ENCODE results near the gene CA11. TPM values are rescaled to one million over a fixed set of nuclear protein-coding genes. Genes with fewer than 3 reads are reported as not detected.
"Not testable (repeated sequence)": the region's sequence is repeated elsewhere in the genome, so short reads cannot be mapped to it uniquely, and the experiment has no call there.

Gene CA11
- total RNA-seq, 1 donor from 2014 or later, result 3.7 TPM

DNA sequence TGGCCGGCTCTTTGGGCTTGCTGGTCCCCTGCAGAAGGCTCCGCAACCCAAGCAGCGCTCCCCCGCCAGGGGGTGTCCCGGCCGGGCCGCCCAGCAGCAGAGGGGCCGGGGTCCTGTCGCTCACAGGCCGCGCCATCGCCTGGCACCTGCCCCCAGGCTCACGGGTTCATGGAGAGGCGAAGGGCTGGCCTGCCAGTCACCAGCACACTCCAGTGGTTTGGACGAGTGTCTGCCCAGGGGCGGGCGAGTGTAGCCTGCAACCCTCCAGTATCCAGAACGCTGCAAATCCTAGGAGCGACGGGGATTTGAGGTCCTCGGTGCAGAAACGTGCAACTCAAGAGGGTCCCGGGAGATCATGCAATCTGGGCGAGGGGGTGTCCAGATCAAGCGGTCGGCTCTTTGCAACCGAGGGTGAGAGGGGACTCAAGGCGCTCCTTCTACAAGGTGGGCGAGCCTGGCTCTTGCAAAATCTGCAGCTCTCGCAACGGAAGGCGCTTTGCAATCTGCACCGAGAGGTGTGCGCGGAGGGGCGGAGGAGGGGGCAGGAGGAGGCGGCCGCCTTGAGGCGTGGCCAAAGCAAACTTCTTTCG, 9.0 kb downstream of the CA11 start, which contains the start of gene DBP:
TSS of gene DBP (minus strand) at position 521 of the 590 bp plus-strand sequence. CDS start at position 136, 385 bp downstream.
- H3K4me3 ChIP-seq (ENCODE audit: low read length in 3 of 3), result peak within 1 kb of the TSS; percentile 90 to 97 (median 93)
- no peaks in the 10 kb centered on the region for H3K9me3 ChIP-seq (ENCODE audit: control insufficient read depth in 3 of 3, low read length in 3 of 3)
- H3K4me1 ChIP-seq (ENCODE audit: control insufficient read depth in 3 of 3, insufficient read depth in 3 of 3, low read length in 3 of 3), result peaks cover 35 to 46% (median 41%) of the 10 kb centered on the region in 3 donors
- H3K36me3 ChIP-seq (ENCODE audit: control insufficient read depth in 3 of 3, insufficient read depth in 3 of 3, low read length in 3 of 3), result peaks cover 7 to 11% (median 9%) of the 10 kb centered on the region in 3 donors
- peak within 1 kb of the TSS; percentile 100 for H3K27ac ChIP-seq (ENCODE audit: low read depth, low read length)
- H3K27me3 ChIP-seq (ENCODE audit: control insufficient read depth in 3 of 3, insufficient read depth in 3 of 3, low read length in 3 of 3), result no peaks in the 10 kb centered on the region
- H3K9ac ChIP-seq (ENCODE audit: low read depth in 1 of 3, low read length in 3 of 3), result peak within 1 kb of the TSS; percentile 87 to 99 (median 94)

DNA sequence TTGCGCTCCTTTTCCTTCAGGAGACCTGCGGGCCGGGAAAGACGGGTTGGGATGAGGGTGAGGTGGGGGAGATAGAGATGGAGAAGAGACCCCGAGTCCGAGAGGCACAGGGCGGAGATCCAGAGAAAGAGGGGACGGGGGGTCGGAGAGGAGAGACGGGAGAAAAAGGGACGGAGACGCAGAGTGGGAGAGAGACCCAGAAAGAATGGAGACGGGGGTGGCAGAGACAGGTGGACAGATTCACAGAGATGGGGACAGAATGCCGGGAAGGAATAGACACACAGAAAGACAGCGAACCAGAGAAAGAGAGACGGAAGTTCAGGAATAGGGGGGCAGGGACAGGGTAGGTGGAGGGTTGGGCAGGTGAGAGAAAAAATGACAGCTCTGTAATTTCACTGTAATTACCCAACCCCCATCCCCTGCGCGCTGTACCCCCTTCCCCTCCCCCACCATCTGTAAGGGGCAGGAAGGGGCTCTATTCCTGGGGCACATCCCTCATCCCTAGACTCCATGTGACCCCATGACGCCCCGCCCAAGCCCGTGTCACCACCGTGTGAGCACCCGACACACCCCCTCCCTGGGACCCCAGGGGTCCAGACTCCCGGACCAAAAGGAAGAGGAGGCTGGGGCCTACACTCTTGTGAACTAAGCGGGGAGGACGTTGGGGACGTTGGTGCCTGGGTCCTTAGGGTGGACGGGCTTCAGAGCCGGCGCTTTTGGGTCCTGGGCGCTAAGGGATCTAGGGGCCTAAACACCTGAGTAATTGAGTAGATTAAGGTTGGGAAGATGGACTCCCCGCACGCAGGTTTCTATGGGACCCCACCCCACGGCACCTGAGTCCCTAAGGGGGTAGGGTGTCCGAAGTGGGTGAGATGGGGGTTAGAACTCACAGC, 9.8 kb downstream of the CA11 start:
- peak overlapping the region; percentile 90 to 97 (median 93) for H3K4me3 ChIP-seq (ENCODE audit: low read length in 3 of 3)
- peak overlapping the region; percentile 84 to 99 (median 94) for H3K9ac ChIP-seq (ENCODE audit: low read depth in 1 of 3, low read length in 3 of 3)
- peaks cover 9 to 17% (median 16%) of the 10 kb centered on the region in 3 donors for H3K36me3 ChIP-seq (ENCODE audit: control insufficient read depth in 3 of 3, insufficient read depth in 3 of 3, low read length in 3 of 3)
- H3K9me3 ChIP-seq (ENCODE audit: control insufficient read depth in 3 of 3, low read length in 3 of 3), result no peaks in the 10 kb centered on the region
- H3K4me1 ChIP-seq (ENCODE audit: control insufficient read depth in 3 of 3, insufficient read depth in 3 of 3, low read length in 3 of 3), result peaks cover 39 to 49% (median 48%) of the 10 kb centered on the region in 3 donors
- peak overlapping the region; percentile 100 for H3K27ac ChIP-seq (ENCODE audit: low read depth, low read length)
- no peaks in the 10 kb centered on the region for H3K27me3 ChIP-seq (ENCODE audit: control insufficient read depth in 3 of 3, insufficient read depth in 3 of 3, low read length in 3 of 3)

- Histone ChIP-seq H3K4me1 (ENCODE audit: control insufficient read depth in 3 of 3, insufficient read depth in 3 of 3, low read length in 3 of 3) (peaks cover 47 to 57% (median 56%) of the 10 kb centered on the region in 3 donors), H3K9ac (ENCODE audit: low read depth in 1 of 3, low read length in 3 of 3) (peak overlapping the region; percentile 84 to 99 (median 94))
These were observed 10.6 kb downstream of the CA11 start for GRCh38 chr19:48635263-48635965.

GRCh38 chr19:48634424-48635262, 11.3 kb downstream of the CA11 start:
- no peaks in the 10 kb centered on the region for H3K9me3 ChIP-seq (ENCODE audit: control insufficient read depth in 3 of 3, low read length in 3 of 3)
- H3K9ac ChIP-seq (ENCODE audit: low read depth in 1 of 3, low read length in 3 of 3), result peak overlapping the region; percentile 71 to 92 (median 82)
- peak overlapping the region; percentile 55 to 85 (median 80) for H3K4me3 ChIP-seq (ENCODE audit: low read length in 3 of 3)
- H3K36me3 ChIP-seq (ENCODE audit: control insufficient read depth in 3 of 3, insufficient read depth in 3 of 3, low read length in 3 of 3), result peaks cover 11 to 25% (median 25%) of the 10 kb centered on the region in 3 donors
- peak overlapping the region; percentile 100 for H3K27ac ChIP-seq (ENCODE audit: low read depth, low read length)
- no peaks in the 10 kb centered on the region for H3K27me3 ChIP-seq (ENCODE audit: control insufficient read depth in 3 of 3, insufficient read depth in 3 of 3, low read length in 3 of 3)
- H3K4me1 ChIP-seq (ENCODE audit: control insufficient read depth in 3 of 3, insufficient read depth in 3 of 3, low read length in 3 of 3), result peaks cover 54 to 64% (median 63%) of the 10 kb centered on the region in 3 donors

More at GRCh38 chr19:48635263-48635965, 10.6 kb downstream of the CA11 start:
- Histone ChIP-seq H3K27me3 (ENCODE audit: control insufficient read depth in 3 of 3, insufficient read depth in 3 of 3, low read length in 3 of 3) (no peaks in the 10 kb centered on the region), H3K36me3 (ENCODE audit: control insufficient read depth in 3 of 3, insufficient read depth in 3 of 3, low read length in 3 of 3) (peaks cover 11 to 23% (median 23%) of the 10 kb centered on the region in 3 donors), H3K27ac (ENCODE audit: low read depth, low read length) (peak overlapping the region; percentile 100), H3K4me3 (ENCODE audit: low read length in 3 of 3) (peak overlapping the region; percentile 90 to 97 (median 93)), H3K9me3 (ENCODE audit: control insufficient read depth in 3 of 3, low read length in 3 of 3) (no peaks in the 10 kb centered on the region)

DNA sequence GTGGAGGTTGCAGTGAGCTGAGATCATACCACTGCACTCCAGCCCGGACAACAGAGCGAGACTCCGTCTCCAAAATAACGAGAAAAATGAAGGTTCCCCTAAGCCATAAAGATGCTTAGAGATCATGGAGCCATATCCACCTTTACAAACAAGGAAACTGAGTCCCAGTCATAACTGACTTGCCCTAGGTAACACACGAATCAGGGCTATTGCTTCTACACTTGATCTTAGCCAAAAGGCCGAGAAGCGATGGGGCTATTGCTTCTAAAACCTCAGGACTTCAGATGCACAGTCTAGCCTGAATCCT, 12.0 kb downstream of the CA11 start:
- peaks cover 56 to 65% (median 62%) of the 10 kb centered on the region in 3 donors for H3K4me1 ChIP-seq (ENCODE audit: control insufficient read depth in 3 of 3, insufficient read depth in 3 of 3, low read length in 3 of 3)
- H3K27ac ChIP-seq (ENCODE audit: low read depth, low read length), result peak overlapping the region; percentile 100
- H3K4me3 ChIP-seq (ENCODE audit: low read length in 3 of 3), result peak overlapping the region; percentile 55 to 85 (median 65)

DNA sequence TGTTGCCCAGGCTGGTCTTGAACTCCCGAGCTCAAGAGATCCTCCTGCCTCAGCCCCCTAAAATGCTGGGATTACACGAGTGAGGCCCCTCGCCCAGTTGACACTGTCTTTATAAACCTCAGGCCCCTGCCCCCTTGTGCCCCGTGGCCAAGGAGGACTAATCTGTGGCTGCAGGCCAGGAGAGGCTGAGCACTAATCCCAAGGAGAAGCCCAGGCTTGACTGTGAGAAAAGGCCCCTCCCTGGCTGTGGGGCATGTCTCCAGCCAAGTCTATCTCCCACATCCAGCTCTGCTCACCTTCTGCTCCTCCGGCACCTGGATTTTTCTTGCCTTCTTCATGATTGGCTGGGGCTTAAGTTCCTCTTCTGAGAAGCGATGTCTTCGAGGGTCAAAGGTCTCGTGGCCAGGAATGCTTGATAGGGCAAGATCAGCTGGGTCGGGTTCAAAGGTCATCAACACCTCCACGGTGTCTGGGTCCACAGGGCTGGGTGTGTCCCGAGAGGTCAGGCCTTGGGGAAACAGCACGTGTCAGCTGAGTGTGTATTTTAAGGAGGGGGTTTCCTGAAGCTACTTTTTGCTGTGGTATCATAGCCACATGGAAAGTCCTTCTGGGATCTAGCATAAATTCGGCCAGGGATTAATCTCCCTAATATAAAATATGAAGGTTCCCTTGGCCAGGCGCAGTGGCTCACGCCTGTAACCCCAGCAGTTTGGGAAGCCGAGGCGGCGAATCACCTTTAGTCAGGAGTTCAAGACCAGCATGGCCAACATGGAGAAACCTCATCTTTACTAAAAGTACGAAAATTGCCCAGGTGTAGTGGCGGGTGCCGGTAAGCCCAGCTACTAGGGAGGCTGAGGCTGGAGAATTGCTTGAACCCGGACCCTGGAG, 12.6 kb downstream of the CA11 start:
- H3K9ac ChIP-seq (ENCODE audit: low read depth in 1 of 3, low read length in 3 of 3), result peak overlapping the region; percentile 42 to 82 (median 82)
- peaks cover 52 to 59% (median 56%) of the 10 kb centered on the region in 3 donors for H3K4me1 ChIP-seq (ENCODE audit: control insufficient read depth in 3 of 3, insufficient read depth in 3 of 3, low read length in 3 of 3)
- peaks cover 14 to 29% (median 25%) of the 10 kb centered on the region in 3 donors for H3K36me3 ChIP-seq (ENCODE audit: control insufficient read depth in 3 of 3, insufficient read depth in 3 of 3, low read length in 3 of 3)
- H3K27me3 ChIP-seq (ENCODE audit: control insufficient read depth in 3 of 3, insufficient read depth in 3 of 3, low read length in 3 of 3), result no peaks in the 10 kb centered on the region
- no peaks in the 10 kb centered on the region for H3K9me3 ChIP-seq (ENCODE audit: control insufficient read depth in 3 of 3, low read length in 3 of 3)
- peak overlapping the region; percentile 100 for H3K27ac ChIP-seq (ENCODE audit: low read depth, low read length)
- H3K4me3 ChIP-seq (ENCODE audit: low read length in 3 of 3), result peak overlapping the region; percentile 55 to 85 (median 65)

More for the DNA sequence above, 12.0 kb downstream of the CA11 start:
- Histone ChIP-seq H3K27me3 (ENCODE audit: control insufficient read depth in 3 of 3, insufficient read depth in 3 of 3, low read length in 3 of 3) (no peaks in the 10 kb centered on the region), H3K9me3 (ENCODE audit: control insufficient read depth in 3 of 3, low read length in 3 of 3) (no peaks in the 10 kb centered on the region), H3K36me3 (ENCODE audit: control insufficient read depth in 3 of 3, insufficient read depth in 3 of 3, low read length in 3 of 3) (peaks cover 14 to 29% (median 25%) of the 10 kb centered on the region in 3 donors), H3K9ac (ENCODE audit: low read depth in 1 of 3, low read length in 3 of 3) (peak overlapping the region; percentile 42 to 82 (median 82))

GRCh38 chr19:48632692-48633147, 13.3 kb downstream of the CA11 start:
- peaks cover 14 to 29% (median 25%) of the 10 kb centered on the region in 3 donors for H3K36me3 ChIP-seq (ENCODE audit: control insufficient read depth in 3 of 3, insufficient read depth in 3 of 3, low read length in 3 of 3)
- peak overlapping the region in 2 of 3 donors; percentile 15 to 65 for H3K4me3 ChIP-seq (ENCODE audit: low read length in 3 of 3)
- H3K27ac ChIP-seq (ENCODE audit: low read depth, low read length), result peak overlapping the region; percentile 100
- no peaks in the 10 kb centered on the region for H3K27me3 ChIP-seq (ENCODE audit: control insufficient read depth in 3 of 3, insufficient read depth in 3 of 3, low read length in 3 of 3)
- H3K9me3 ChIP-seq (ENCODE audit: control insufficient read depth in 3 of 3, low read length in 3 of 3), result no peaks in the 10 kb centered on the region
- peak overlapping the region in 2 of 3 donors; percentile 63 to 82 for H3K9ac ChIP-seq (ENCODE audit: low read depth in 1 of 3, low read length in 3 of 3)
- peaks cover 50 to 55% (median 54%) of the 10 kb centered on the region in 3 donors for H3K4me1 ChIP-seq (ENCODE audit: control insufficient read depth in 3 of 3, insufficient read depth in 3 of 3, low read length in 3 of 3)

DNA sequence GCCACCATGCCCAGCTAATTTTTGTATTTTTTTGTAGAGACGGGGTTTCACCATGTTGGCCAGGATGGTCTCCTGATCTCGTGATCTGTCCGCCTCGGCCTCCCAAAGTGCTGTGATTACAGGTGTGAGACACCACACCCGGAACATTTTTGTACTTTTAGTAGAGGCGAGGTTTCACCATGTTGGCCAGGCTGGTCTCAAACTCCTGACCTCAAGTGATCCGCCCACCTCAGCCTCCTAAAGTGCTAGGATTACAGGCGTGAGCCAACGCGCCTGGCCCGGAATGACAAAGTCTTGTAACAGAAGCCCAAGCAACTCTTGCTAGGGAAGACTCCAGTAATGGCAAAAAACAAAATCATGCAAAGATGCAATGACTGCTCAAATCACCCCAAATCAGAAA, 13.7 kb downstream of the CA11 start:
- H3K27me3 ChIP-seq (ENCODE audit: control insufficient read depth in 3 of 3, insufficient read depth in 3 of 3, low read length in 3 of 3); H3K27ac ChIP-seq (ENCODE audit: low read depth, low read length); H3K9me3 ChIP-seq (ENCODE audit: control insufficient read depth in 3 of 3, low read length in 3 of 3): not testable (repeated sequence)
- H3K9ac ChIP-seq (ENCODE audit: low read depth in 1 of 3, low read length in 3 of 3), result peak overlapping the region in 2 of 3 donors; percentile 63 to 82
- H3K4me1 ChIP-seq (ENCODE audit: control insufficient read depth in 3 of 3, insufficient read depth in 3 of 3, low read length in 3 of 3), result peaks cover 50 to 55% (median 54%) of the 10 kb centered on the region in 3 donors
- H3K4me3 ChIP-seq (ENCODE audit: low read length in 3 of 3), result peak overlapping the region in 1 of 3 donors; percentile 65
- peaks cover 14 to 29% (median 25%) of the 10 kb centered on the region in 3 donors for H3K36me3 ChIP-seq (ENCODE audit: control insufficient read depth in 3 of 3, insufficient read depth in 3 of 3, low read length in 3 of 3)

Measured in skeletal muscle tissue (tissue), 4 donors.